GM12878 (cell line): ENCODE data around the gene TMC8.

Source experiments
- BHLHE40 ChIP-seq, 2 experiments: fragments of 450-650 bp in 1 of 2; IDR thresholded peaks; 2 replicates each; pipeline ENCODE4 v1.6.1; 2011 to 2017; ENCODE audit warnings: low read depth in 2 of 2, borderline replicate concordance in 1 of 2, improper control_type of control experiment in 1 of 2, low read length in 1 of 2, mild to moderate bottlenecking in 1 of 2
- CREB1 ChIP-seq: IDR thresholded peaks from 2 replicates; pipeline ENCODE4 v1.6.1; 2012; ENCODE audit warnings: low read depth, mild to moderate bottlenecking, inconsistent platforms
- EED ChIP-seq: sonication (generic); IDR thresholded peaks from 2 replicates; pipeline ENCODE4 v1.6.1; 2016; ENCODE audit warnings: antibody characterized with exemption, low read depth
- EZH2 ChIP-seq: IDR thresholded peaks from 2 replicates; pipeline ENCODE4 v1.6.1; 2012; ENCODE audit warnings: low read depth, mild to moderate bottlenecking, control low read depth, inconsistent platforms, low read length, borderline replicate concordance; ENCODE audit not compliant: control insufficient read depth
- FOS ChIP-seq: IDR thresholded peaks from 3 replicates; pipeline ENCODE4 v1.6.1; 2011; ENCODE audit warnings: borderline replicate concordance; ENCODE audit not compliant: insufficient read length; ENCODE audit errors: extremely low read depth
- MTA2 ChIP-seq: fragments of 450-650 bp; IDR thresholded peaks from 2 replicates; pipeline ENCODE4 v1.6.1; 2016; ENCODE audit warnings: low read depth, mild to moderate bottlenecking, moderate library complexity
- MXI1 ChIP-seq: fragments of 150-350 bp; IDR thresholded peaks from 2 replicates; pipeline ENCODE4 v1.6.1; 2011; ENCODE audit warnings: low read depth, mild to moderate bottlenecking, inconsistent platforms, low read length, improper control_type of control experiment
- PBX3 ChIP-seq: IDR thresholded peaks from 2 replicates; pipeline ENCODE4 v1.6.1; 2011; ENCODE audit warnings: mild to moderate bottlenecking, low read depth, low read length, moderate library complexity; ENCODE audit not compliant: insufficient replicate concordance
- STAT1 ChIP-seq: fragments of 450-650 bp; conservative IDR thresholded peaks from 2 replicates; pipeline ENCODE4 v1.6.1; 2014; ENCODE audit warnings: antibody characterized with exemption, mild to moderate bottlenecking
- ZNF207 ChIP-seq: fragments of 450-650 bp; IDR thresholded peaks from 2 replicates; pipeline ENCODE4 v1.6.1; 2014; ENCODE audit warnings: antibody characterized with exemption, mild to moderate bottlenecking, borderline replicate concordance
- TF ChIP-seq, protein P1 (sequence below), 3 experiments: IDR thresholded peaks in 2 of 3; conservative IDR thresholded peaks in 1 of 3; 2 replicates each; pipeline ENCODE4 v1.5.1; 2011; ENCODE audit warnings: low read depth in 3 of 3, low read length in 3 of 3, mild to moderate bottlenecking in 3 of 3, control low read depth in 2 of 3, moderate library complexity in 2 of 3, inconsistent platforms in 1 of 3, mixed read lengths in 1 of 3; ENCODE audit not compliant: control insufficient read depth in 2 of 3, insufficient read depth in 1 of 3; ENCODE audit errors: extremely low read depth in 1 of 3
- TF ChIP-seq, protein P2 (sequence below): IDR thresholded peaks from 2 replicates; pipeline ENCODE4 v1.6.1; 2012; ENCODE audit warnings: low read depth, low read length, improper control_type of control experiment

GRCh38 chr17:78123258-78123929 lies 7.2 kb upstream of the TMC8 start:
- TF ChIP-seq EZH2, result no peak
- TF ChIP-seq PBX3, result no peak
- no peak for TF ChIP-seq FOS
- TF ChIP-seq, protein P1, sequence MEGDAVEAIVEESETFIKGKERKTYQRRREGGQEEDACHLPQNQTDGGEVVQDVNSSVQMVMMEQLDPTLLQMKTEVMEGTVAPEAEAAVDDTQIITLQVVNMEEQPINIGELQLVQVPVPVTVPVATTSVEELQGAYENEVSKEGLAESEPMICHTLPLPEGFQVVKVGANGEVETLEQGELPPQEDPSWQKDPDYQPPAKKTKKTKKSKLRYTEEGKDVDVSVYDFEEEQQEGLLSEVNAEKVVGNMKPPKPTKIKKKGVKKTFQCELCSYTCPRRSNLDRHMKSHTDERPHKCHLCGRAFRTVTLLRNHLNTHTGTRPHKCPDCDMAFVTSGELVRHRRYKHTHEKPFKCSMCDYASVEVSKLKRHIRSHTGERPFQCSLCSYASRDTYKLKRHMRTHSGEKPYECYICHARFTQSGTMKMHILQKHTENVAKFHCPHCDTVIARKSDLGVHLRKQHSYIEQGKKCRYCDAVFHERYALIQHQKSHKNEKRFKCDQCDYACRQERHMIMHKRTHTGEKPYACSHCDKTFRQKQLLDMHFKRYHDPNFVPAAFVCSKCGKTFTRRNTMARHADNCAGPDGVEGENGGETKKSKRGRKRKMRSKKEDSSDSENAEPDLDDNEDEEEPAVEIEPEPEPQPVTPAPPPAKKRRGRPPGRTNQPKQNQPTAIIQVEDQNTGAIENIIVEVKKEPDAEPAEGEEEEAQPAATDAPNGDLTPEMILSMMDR (IDR thresholded peaks at IDR 0.05 in 2 of 3, conservative IDR thresholded peaks at IDR 0.05 in 1 of 3; ENCODE audit: control insufficient read depth in 2 of 3, extremely low read depth in 1 of 3, insufficient read depth in 1 of 3, low read depth in 3 of 3, low read length in 3 of 3), result no peak
- TF ChIP-seq CREB1, result no peak
- TF ChIP-seq, protein P2, sequence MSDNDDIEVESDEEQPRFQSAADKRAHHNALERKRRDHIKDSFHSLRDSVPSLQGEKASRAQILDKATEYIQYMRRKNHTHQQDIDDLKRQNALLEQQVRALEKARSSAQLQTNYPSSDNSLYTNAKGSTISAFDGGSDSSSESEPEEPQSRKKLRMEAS, result no peak
- no peak for TF ChIP-seq MXI1
- TF ChIP-seq MTA2, result no peak
- no peak for TF ChIP-seq EED
- TF ChIP-seq ZNF207, result no peak
- TF ChIP-seq STAT1, result no peak
- TF ChIP-seq BHLHE40 (IDR thresholded peaks at IDR 0.05; ENCODE audit: borderline replicate concordance in 1 of 2, low read depth in 2 of 2, low read length in 1 of 2), result no peak
